Ectodermal cell (in vitro differentiated cells): ENCODE results near the gene SCN8A.

Experiments
- H3K27ac ChIP-seq: 2 replicates; pipeline ENCODE4 v1.7.0; 2013; ENCODE audit warnings: mild to moderate bottlenecking, low read depth, low read length; ENCODE audit not compliant: insufficient read depth, poor library complexity, severe bottlenecking
- H3K27me3 ChIP-seq: 2 replicates; pipeline ENCODE4 v1.7.0; 2013; ENCODE audit warnings: mild to moderate bottlenecking, low read length; ENCODE audit not compliant: insufficient read depth, control insufficient read depth, poor library complexity, severe bottlenecking
- H3K36me3 ChIP-seq: one replicate; pipeline ENCODE4 v1.7.0; 2013; ENCODE audit warnings: low read length; ENCODE audit not compliant: control insufficient read depth, insufficient read depth
- H3K4me1 ChIP-seq: one replicate; pipeline ENCODE4 v1.7.0; 2013; ENCODE audit warnings: low read length; ENCODE audit not compliant: control insufficient read depth, insufficient read depth
- H3K4me3 ChIP-seq: 2 replicates; pipeline ENCODE4 v1.7.0; 2013; ENCODE audit warnings: low read depth, low read length, control low read depth; ENCODE audit not compliant: insufficient read depth
- H3K9me3 ChIP-seq: 2 replicates; pipeline ENCODE4 v1.7.0; 2013; ENCODE audit warnings: mild to moderate bottlenecking, low read length, moderate library complexity; ENCODE audit not compliant: control insufficient read depth
- WGBS, 2 experiments: methylation state at CpG; one replicate each; pipeline ENCODE4 v1.1.7; 2013; ENCODE audit warnings: missing lambda C conversion rate in 2 of 2; 5-methylcytosine and 5-hydroxymethylcytosine counted together

SCN8A gene

GRCh38 chr12:51726161-51726560 is 135.1 kb downstream of the SCN8A start:
- Histone ChIP-seq H3K27ac (no peak overlapping the region), H3K36me3 (no peaks in the 10 kb centered on the region), H3K4me1 (no peaks in the 10 kb centered on the region), H3K4me3 (no peak overlapping the region), H3K9me3 (no peaks in the 10 kb centered on the region), H3K27me3 (no peaks in the 10 kb centered on the region)
- 100% methylated on average over 1 of the region's 1 CpG; no CpG with 5 or more reads in 1 of the 2 experiments for WGBS, 2 experiments

GRCh38 chr12:51726931-51727330 is 135.9 kb downstream of the SCN8A start:
- WGBS, 2 experiments = 90 to 97% methylated on average over 2 of the region's 2 CpGs
- H3K9me3 ChIP-seq = no peaks in the 10 kb centered on the region
- no peaks in the 10 kb centered on the region for H3K4me1 ChIP-seq

GRCh38 chr12:51729331-51729730 is 138.3 kb downstream of the SCN8A start:
- no peaks in the 10 kb centered on the region for H3K36me3 ChIP-seq
- no peak overlapping the region for H3K27ac ChIP-seq
- WGBS, 2 experiments = 93% methylated on average over 2 of the region's 4 CpGs; no CpG with 5 or more reads in 1 of the 2 experiments
- H3K27me3 ChIP-seq = no peaks in the 10 kb centered on the region
- H3K4me3 ChIP-seq = no peak overlapping the region
- H3K4me1 ChIP-seq = no peaks in the 10 kb centered on the region
- H3K9me3 ChIP-seq = no peaks in the 10 kb centered on the region

More at GRCh38 chr12:51726931-51727330, 135.9 kb downstream of the SCN8A start:
- H3K27me3 ChIP-seq = no peaks in the 10 kb centered on the region
- no peaks in the 10 kb centered on the region for H3K36me3 ChIP-seq
- no peak overlapping the region for H3K4me3 ChIP-seq
- H3K27ac ChIP-seq = no peak overlapping the region

- 69 to 79% methylated on average over 2 of the region's 2 CpGs for WGBS, 2 experiments
- no peaks in the 10 kb centered on the region for H3K9me3 ChIP-seq
- no peaks in the 10 kb centered on the region for H3K36me3 ChIP-seq
- no peaks in the 10 kb centered on the region for H3K4me1 ChIP-seq
- no peak overlapping the region for H3K4me3 ChIP-seq
- H3K27me3 ChIP-seq = no peaks in the 10 kb centered on the region
- H3K27ac ChIP-seq = no peak overlapping the region
Measured at GRCh38 chr12:51730745-51731144, 139.7 kb downstream of the SCN8A start.

GRCh38 chr12:51740536-51740935 is 149.5 kb downstream of the SCN8A start:
- H3K27me3 ChIP-seq = no peaks in the 10 kb centered on the region
- WGBS, 2 experiments = 90 to 98% methylated on average over 2 of the region's 2 CpGs
- no peaks in the 10 kb centered on the region for H3K4me1 ChIP-seq
- H3K9me3 ChIP-seq = no peaks in the 10 kb centered on the region
- no peaks in the 10 kb centered on the region for H3K36me3 ChIP-seq
- H3K4me3 ChIP-seq = no peak overlapping the region
- H3K27ac ChIP-seq = no peak overlapping the region

GRCh38 chr12:51744235-51744634 is 153.2 kb downstream of the SCN8A start:
- Histone ChIP-seq H3K27me3 (no peaks in the 10 kb centered on the region), H3K36me3 (peaks cover 3% of the 10 kb centered on the region), H3K4me3 (no peak overlapping the region), H3K9me3 (no peaks in the 10 kb centered on the region), H3K4me1 (no peaks in the 10 kb centered on the region), H3K27ac (no peak overlapping the region)
- WGBS, 2 experiments = 92 to 95% methylated on average over 6 of the region's 6 CpGs

GRCh38 chr12:51744957-51745356 is 153.9 kb downstream of the SCN8A start:
- Histone ChIP-seq H3K9me3 (no peaks in the 10 kb centered on the region), H3K4me1 (no peaks in the 10 kb centered on the region), H3K27ac (no peak overlapping the region), H3K4me3 (no peak overlapping the region), H3K36me3 (peaks cover 3% of the 10 kb centered on the region), H3K27me3 (no peaks in the 10 kb centered on the region)
- 88 to 93% methylated on average over 1 of the region's 1 CpG for WGBS, 2 experiments

GRCh38 chr12:51746416-51746815 is 155.4 kb downstream of the SCN8A start:
- Histone ChIP-seq H3K36me3 (peaks cover 3% of the 10 kb centered on the region), H3K4me1 (no peaks in the 10 kb centered on the region), H3K27ac (no peak overlapping the region), H3K4me3 (no peak overlapping the region), H3K27me3 (no peaks in the 10 kb centered on the region), H3K9me3 (no peaks in the 10 kb centered on the region)
- WGBS, 2 experiments = 96 to 98% methylated on average over 3 to 4 of the region's 4 CpGs

- Histone ChIP-seq H3K27me3 (no peaks in the 10 kb centered on the region), H3K4me3 (no peak overlapping the region), H3K36me3 (peaks cover 3% of the 10 kb centered on the region), H3K9me3 (no peaks in the 10 kb centered on the region), H3K27ac (no peak overlapping the region), H3K4me1 (no peaks in the 10 kb centered on the region)
- WGBS, 2 experiments = 88 to 95% methylated on average over 3 of the region's 3 CpGs
Measured at GRCh38 chr12:51748235-51748634, 157.2 kb downstream of the SCN8A start.

- Histone ChIP-seq H3K4me3 (no peak overlapping the region), H3K36me3 (peaks cover 3% of the 10 kb centered on the region), H3K4me1 (no peaks in the 10 kb centered on the region), H3K27me3 (no peaks in the 10 kb centered on the region), H3K9me3 (no peaks in the 10 kb centered on the region), H3K27ac (no peak overlapping the region)
- 95 to 97% methylated on average over 10 of the region's 10 CpGs for WGBS, 2 experiments
Measured at GRCh38 chr12:51749206-51749985, 158.4 kb downstream of the SCN8A start.
